Adrenal gland (tissue), 5 donors: Measurements from ENCODE around the gene MKLN1.

Source experiments
- POLR2A ChIP-seq, 2 donors: fragments of 450-650 bp; IDR thresholded peaks; one replicate each; pipeline ENCODE4 v1.6.1; 2017; ENCODE audit warnings: antibody characterized with exemption in 2 of 2, mild to moderate bottlenecking in 2 of 2, moderate library complexity in 1 of 2
- TF ChIP-seq, protein P1 (sequence below), 6 experiments: fragments of 450-650 bp in 4 of 6; fragments of 200-600 bp in 2 of 6; sonication (generic) in 1 of 6; IDR thresholded peaks; 1 replicate in 5 of 6; 2 replicates in 1 of 6; pipeline versions ENCODE4 v1.5.1 to v1.8.0; 2016 to 2021; ENCODE audit warnings: antibody characterized with exemption in 6 of 6, mild to moderate bottlenecking in 2 of 6, moderate library complexity in 1 of 6
- donor health status: DM: no; HTN: no; CAD: no.

DNA sequence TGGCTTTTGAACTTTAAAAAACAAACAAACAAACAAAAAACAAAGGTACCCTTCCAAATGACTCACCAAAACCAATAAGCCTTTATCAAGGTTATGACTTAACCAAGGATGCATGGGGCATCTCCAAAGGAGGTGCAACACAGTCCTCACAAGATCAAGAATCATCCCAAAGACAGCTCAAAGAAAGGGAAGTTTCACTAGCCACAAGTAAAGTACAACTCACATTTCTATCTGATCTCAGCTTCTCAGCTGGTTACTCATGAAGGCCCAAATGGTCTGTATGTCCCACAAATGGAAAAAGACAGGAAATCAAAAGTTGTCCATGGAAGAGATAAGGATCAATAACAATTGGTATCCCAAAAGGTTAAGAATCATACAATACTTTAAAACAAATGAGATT is 6.0 kb upstream of the MKLN1 start:
- TF ChIP-seq, protein P1, sequence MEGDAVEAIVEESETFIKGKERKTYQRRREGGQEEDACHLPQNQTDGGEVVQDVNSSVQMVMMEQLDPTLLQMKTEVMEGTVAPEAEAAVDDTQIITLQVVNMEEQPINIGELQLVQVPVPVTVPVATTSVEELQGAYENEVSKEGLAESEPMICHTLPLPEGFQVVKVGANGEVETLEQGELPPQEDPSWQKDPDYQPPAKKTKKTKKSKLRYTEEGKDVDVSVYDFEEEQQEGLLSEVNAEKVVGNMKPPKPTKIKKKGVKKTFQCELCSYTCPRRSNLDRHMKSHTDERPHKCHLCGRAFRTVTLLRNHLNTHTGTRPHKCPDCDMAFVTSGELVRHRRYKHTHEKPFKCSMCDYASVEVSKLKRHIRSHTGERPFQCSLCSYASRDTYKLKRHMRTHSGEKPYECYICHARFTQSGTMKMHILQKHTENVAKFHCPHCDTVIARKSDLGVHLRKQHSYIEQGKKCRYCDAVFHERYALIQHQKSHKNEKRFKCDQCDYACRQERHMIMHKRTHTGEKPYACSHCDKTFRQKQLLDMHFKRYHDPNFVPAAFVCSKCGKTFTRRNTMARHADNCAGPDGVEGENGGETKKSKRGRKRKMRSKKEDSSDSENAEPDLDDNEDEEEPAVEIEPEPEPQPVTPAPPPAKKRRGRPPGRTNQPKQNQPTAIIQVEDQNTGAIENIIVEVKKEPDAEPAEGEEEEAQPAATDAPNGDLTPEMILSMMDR (IDR thresholded peaks at IDR 0.05) = no peak
- TF ChIP-seq POLR2A (IDR thresholded peaks at IDR 0.05) = no peak
